ENCODE data around the gene STMN3.

DNA sequence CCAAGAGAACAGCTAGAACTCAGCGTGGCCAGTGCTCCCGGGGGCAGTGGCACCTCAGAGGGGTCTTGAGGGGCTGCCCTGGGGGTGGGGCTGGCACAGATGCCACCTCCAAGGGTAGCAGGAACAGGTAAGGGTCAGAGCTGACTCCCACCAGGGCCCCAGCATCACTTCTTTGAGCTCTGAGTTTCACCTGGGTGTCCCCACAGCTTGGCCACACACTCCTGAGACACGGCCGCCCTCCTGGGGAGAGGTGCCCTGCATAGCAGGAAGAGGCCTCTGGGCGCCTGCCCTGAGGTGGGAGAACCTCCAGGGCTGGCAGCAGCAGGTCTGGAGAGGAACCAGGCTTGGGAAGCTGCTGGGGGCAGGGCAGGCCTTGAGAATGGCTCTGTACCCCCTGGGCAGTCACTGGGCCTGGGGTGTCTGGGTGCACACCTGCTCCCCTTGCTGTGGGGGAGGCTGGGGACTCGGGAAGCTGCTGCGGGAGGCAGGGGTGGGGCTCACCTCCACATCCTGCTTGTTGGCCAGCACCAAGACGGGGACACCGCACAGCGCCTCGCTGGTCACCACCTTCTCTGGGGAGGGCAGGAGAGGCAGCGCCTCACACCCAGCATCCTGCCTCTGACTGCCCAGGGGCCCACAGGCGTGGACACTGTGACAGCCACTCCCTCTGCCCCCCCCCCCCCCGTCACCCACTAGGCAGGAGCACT, 48.3 kb upstream of the STMN3 start:
- TF ChIP-seq, protein P1, sequence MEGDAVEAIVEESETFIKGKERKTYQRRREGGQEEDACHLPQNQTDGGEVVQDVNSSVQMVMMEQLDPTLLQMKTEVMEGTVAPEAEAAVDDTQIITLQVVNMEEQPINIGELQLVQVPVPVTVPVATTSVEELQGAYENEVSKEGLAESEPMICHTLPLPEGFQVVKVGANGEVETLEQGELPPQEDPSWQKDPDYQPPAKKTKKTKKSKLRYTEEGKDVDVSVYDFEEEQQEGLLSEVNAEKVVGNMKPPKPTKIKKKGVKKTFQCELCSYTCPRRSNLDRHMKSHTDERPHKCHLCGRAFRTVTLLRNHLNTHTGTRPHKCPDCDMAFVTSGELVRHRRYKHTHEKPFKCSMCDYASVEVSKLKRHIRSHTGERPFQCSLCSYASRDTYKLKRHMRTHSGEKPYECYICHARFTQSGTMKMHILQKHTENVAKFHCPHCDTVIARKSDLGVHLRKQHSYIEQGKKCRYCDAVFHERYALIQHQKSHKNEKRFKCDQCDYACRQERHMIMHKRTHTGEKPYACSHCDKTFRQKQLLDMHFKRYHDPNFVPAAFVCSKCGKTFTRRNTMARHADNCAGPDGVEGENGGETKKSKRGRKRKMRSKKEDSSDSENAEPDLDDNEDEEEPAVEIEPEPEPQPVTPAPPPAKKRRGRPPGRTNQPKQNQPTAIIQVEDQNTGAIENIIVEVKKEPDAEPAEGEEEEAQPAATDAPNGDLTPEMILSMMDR (IDR thresholded peaks at IDR 0.05 in 4 of 5, conservative IDR thresholded peaks at IDR 0.05 in 1 of 5), result no peak
- no peak for TF ChIP-seq POLR2A (IDR thresholded peaks at IDR 0.05)

All from gastrocnemius medialis (tissue), 4 donors.